HG02798 (cell line): Measurements from ENCODE around the gene MTHFD1L.
"Not testable (repeated sequence)": the region's sequence is repeated elsewhere in the genome, so short reads cannot be mapped to it uniquely, and the experiment has no call there.

Experiments
- ATAC-seq: cut with Tn5 transposase; IDR thresholded peaks from one replicate; pipeline ENCODE4 v1.9.1; 2021; ENCODE audit warnings: mild to moderate bottlenecking; ENCODE audit not compliant: unreplicated experiment, poor library complexity

Gene MTHFD1L

DNA sequence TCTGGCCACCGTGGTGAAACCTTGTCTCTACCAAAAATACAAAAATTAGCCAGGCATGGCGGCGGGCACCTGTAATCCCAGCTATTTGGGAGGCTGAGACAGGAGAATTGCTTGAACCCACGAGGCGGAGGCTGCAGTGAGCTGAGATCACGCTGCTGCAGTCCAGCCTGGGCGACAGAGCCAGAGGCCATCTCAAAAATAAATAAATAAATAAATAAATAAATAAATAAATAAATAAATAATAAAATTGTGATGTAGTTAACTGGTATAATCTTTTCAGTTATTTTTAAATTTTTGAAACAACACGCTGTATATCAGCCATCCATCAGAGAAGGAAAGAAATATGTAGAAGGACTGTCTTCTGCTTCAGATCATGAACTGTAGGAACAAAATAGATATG, 221.6 kb downstream of the MTHFD1L start:
- ATAC-seq = not testable (repeated sequence)

DNA sequence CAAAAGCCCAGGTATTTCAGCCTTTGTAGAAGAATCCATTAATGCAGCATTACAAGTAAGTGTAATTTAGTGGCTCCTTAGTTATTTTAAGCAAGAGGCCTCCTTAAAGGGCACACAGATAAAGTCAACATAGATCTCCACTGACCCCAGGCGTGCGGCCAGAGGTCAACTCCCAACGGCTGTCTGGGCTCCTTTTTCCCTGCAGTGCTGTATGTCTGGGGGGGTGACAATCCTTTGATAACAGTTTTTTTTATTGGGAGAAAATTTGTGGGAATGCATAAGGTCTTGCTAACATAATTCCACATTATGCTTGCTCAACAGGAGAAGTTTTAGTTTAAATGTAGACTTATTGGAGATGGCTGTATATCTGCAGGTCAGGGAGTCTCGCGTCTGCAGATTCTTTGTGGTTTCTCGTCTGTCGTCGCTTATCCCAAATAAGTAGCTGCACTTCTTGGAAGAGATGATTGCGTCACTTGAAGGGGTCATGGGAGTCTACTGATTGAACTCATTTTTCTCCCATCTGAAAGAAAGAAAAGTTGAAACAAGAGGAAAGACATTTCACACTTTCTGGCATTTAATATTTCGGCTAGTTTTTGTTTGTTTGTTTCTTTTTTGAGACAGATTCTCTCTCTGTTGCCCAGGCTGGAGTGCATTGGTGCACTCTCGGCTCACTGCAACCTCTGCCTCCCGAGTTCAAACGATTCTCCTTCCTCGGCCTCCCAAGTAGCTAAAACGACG, 222.5 kb downstream of the MTHFD1L start:
- no peak for ATAC-seq

DNA sequence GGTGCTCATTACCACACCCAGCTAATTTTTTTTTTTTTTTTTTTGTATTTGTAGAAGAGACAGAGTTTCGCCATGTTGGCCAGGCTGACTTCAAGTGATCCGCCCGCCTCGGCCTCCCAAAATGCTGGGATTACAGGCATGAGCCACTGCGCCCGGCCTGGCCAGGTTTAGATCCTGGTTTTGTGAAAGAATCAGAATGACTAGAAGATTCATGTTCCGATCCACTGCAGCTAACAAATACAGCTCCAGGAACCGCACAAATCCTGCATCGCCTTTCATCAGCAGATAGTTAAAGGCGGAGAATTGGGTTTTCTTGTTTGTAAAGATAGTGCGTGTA, 223.1 kb downstream of the MTHFD1L start:
- ATAC-seq = no peak

DNA sequence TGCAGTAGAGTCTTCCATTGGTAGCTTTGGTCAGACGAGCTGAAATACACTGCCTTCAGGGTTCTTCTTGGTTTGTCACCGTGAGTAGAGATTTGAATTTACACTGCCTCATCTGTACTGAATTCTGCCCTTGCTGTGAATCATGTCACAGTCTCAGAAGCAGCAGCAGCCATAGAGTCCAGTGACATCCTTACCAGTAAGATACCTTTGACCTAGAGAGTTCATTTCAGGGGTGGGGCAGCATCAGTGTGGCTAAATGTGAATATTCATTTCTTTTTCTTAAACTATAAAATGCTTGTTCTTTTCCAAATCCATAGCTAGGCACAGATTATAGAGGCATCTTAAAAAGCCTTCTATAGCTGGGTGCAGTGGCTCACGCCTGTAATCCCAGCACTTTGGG, 223.5 kb downstream of the MTHFD1L start:
- no peak for ATAC-seq

DNA sequence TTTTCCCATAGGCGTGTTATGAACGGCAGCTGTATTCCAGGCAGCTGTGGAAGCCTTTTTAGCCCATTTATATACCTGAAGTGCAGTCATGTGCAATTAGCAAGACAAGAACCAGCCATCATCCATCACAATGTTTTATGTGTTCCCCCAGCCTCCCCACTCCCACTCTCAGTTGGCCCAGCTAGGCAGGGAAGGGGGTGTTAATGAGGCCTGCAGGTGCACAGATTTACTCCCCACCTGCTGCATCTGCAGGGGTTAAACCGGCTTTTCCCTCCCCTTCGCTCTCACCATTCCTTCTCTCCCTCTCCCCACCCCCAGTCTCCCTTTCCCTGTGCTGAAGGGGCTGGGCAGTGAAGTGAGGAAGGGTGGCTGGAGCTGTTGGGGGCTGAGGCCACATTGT, 224.5 kb downstream of the MTHFD1L start:
- ATAC-seq = no peak

DNA sequence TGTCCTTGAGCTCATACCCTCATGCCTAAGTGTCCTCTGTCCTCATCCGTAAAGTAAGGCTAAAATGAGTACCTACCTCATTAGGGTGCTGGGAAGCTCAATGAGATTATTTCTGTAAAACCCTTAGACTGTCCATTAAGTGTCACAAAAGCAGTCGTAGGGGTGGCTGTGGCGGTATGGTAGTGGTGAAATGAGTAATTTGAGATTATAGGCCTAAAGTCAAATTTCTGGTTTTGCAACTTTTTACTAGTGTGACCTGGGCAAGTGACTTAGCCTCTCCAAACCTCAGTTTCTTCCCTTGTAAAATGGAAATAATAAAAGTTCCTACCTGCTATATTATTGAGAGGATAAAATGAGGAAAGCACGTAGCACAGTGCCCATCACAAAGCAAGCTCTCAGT, 226.1 kb downstream of the MTHFD1L start:
- no peak for ATAC-seq

DNA sequence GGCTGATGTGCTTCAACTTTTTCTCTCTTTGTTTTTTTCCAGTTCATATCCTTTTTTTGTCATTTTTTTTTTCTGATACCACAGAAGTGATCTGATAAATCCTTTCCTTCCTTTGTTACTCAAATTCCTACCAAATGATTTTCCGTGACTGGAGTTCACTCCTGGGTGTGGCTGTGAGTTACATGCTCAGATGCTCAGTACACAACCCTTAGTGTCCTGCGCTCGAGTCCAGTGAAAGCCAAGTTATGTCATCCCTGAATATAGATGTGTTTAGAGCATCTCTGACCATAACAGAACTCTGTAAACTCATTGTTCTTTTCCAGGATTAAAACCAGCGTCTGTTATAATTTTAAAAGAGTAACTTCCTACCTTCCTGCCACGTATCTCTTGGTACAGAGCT, 227.1 kb downstream of the MTHFD1L start:
- no peak for ATAC-seq

DNA sequence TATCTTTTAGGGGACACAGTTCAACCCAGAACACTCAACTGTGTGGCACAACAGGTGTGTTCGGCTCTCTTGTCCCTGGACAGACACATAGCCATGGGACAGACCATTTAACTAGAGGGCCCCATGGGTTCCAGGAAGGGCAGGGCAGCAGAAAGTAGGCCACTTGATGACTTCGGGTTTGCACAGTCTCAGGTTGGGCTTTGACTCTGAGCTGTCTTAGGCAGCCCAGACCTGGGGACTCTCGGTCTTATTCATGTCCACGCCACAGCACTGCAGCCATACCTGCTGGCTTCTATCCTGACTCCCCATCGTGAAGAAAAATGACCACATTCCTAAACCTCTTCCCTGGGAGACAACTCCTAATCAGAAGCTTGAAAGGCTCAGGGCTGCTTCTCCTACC, 228.2 kb downstream of the MTHFD1L start:
- no peak for ATAC-seq

DNA sequence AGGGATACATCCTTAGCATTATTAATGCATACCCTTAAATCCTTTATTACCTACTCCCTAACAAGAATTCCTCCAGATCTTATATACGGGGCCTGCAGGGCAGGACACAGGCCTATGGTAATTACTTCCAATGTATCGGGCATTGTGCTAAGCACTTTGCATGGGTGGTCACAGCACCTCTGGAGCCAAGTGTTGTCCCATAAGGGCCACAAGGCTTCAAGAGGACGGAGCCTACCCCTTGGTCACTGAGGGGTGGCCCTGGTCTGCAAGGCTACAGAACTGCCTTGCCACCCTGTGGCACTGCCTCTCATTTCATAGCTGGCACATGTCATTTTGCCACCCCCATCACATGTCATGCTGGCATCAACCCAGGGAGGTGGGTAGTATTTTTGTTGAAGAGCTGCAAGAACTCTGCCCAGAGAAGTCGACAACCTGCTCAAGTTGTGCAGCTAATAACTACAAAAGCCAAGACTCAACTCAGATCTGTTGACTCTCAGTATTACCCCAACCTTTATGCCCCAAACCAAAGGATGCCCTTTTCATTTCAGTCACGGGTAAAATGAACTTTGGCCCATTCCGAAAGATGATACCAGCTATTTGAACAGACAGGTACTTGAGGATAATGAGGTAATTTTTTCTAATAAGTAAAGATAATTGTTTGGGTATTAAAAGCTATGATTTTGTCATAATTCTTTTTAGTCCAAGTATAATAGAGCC, 230.2 kb downstream of the MTHFD1L start:
- no peak for ATAC-seq

DNA sequence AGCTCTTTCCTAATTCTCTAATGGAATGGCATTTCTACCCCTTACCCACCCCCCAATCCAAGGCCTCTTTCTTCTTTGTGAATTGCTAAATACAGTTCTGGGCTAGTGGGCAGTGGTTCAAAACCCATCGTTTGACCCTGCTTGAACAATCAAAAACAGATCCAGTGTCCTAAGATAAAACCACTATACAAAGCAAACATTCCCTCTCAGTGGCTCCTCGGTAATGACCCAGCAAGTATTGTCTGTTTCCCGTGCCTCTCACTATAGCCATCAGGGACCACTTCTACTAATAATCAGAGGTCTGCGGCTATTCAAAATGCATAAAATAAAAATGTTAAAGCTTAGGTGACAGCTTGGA, 230.7 kb downstream of the MTHFD1L start:
- ATAC-seq = no peak

DNA sequence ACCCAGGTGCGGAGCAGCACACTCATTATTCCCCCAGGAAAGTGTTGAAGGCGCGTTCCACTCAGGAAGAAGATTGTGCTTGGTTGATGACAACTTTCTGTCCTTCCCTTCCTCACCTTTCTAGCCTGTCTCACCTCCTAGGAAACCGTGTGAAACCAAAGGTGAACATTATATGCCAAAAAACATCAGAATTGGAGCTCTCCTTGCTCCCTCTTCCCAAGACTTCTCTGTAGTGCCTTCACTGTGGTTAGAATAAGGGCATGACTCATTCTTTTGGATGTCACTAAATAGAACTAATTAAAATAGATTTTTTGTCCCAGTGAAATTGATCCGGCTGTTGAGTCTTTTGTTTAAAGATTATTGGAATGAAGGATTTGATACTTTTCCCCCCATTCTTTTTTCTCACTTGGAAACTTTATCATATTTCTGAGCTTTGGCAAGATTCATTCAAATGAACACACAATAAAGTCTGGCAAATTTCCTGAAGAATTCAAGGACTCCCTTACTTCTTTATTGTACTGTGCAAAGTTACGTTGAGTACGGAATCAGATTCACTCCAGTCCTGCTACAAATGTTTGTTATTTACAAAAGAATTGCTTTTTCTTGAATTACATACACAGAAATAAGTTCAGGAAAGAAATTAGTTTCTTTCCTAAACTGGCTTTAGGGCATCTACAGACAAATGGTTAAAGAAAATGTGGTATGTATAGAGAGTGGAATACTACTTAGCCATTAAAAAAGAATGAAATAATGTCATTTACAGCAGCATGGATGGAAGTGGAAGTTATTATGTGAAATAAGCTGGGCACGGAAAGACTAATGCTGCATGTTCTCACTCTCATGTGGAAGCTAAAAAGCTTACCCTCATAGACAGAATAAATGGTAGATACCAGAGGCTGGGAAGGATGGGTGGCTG, 231.4 kb downstream of the MTHFD1L start:
- no peak for ATAC-seq

DNA sequence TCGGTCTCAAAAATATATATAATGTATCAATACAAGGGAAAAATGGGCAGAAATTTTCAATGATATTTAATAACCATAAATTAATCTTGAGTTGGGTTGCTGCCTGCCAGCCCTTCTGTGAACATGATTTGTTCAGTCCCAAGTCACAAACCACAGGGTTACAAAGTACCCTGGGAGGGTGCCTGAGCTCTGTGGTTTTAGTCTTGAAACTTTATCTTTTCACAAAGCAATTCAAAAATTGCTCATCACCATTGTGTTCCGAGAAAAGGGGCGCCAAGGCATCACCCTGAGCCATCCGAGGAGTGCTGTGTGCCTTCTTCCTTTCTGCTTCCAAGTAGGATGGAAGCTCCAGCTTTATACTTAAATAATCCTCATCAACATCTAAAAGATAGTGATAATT, 232.7 kb downstream of the MTHFD1L start:
- no peak for ATAC-seq

DNA sequence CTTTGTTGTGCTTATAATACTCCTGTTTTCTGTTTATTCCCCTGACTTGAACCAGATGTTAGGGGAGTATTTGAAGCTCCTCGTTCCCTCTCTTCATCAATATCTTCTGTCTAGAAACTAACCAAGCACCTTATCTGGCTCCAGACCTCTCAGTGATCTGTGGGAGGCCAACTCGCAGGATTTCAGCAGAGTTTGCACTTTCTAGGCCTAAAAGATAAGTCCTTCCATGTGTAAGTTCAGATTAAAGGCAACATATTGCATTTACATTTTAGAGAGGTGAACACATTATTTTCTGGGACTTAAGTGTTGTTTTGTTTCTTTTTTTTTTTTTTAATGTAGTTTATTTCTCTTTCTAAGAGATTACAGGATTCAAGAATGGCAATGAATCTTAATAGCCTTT, 234.8 kb downstream of the MTHFD1L start:
- ATAC-seq = no peak

DNA sequence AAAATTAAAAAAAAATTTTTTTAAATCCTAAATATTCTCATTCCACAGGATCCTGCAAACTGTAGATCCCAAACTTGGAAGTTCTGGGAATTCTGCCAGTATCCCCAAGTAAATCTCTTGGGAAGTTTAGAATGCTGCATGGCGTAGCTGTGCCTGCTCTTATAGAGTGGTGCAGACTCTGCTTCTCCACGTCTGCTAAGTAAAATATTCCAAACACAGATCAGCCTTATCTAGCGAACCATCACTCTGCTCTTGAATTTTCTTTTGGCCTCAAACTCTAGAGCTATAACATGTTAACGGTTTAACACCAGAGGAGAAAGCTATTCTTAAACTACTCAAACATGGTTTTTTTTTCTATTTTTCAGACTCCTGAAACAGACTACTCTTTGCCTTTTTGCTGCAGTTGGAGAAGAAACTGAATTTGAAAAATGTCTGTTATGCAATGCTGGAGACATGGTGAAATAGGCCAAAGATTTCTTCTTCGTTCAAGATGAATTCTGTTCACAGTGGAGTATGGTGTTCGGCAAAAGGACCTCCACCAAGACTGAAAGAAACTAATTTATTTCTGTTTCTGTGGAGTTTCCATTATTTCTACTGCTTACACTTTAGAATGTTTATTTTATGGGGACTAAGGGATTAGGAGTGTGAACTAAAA, 235.8 kb downstream of the MTHFD1L start:
- ATAC-seq = no peak

DNA sequence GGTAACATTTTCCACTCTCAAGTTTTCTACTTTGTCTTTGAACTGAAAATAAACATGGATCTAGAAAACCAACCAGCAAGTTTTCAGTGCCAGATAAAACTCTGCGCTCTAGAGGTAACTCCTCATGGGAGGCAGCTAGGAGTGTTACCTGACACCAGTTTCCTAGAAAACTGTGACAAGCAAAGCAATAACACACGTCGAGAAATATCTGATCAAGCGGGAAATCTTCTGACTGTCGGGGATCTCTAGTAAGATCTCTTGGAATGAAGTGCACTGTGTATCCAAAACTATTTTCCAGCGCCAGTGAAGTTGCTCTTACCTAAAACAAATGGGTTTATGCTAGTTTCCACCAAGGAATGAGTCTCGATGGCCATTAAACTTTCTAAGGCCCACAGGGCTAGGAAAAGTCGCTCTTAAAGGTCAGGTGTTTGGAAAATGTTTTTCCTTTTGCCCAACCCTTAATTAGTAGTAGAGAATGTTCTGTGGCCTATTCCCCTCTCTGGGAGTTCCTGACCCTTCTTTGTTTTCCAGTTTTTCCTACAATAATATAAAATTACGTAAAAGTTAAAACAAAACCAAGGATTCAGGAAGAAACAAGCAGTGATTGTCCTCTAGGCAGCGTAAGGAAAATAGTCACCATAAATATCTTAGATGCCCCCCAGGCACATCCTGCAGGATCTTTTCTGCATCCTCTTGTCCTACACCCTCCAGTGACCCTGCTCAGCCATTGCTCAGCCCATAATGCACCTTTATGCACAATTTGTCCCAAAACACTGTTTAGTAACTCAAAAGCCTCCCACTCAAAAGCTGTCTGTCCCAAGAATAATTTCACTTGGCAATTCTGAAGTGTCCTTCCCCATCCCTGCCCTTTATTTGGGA, 236.6 kb downstream of the MTHFD1L start:
- ATAC-seq = no peak

DNA sequence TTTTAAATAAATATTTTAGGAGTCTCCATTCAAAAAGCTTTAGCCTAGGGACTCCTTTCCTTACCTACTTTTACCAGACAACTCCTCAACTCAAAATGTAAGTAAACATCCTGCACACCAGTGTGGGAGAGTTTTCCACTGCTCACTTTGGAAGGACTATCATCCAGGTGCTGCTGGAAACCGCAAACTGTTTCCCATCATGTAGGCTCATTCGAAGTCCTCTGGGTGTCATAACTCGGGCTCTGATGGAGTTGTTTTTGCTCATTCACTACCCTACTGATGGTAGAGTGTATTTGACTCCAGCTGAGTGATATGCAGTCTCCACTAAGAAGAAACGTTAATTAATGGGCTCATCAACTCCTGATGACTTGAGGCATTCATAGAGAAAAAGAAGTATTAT, 237.8 kb downstream of the MTHFD1L start:
- ATAC-seq = no peak

DNA sequence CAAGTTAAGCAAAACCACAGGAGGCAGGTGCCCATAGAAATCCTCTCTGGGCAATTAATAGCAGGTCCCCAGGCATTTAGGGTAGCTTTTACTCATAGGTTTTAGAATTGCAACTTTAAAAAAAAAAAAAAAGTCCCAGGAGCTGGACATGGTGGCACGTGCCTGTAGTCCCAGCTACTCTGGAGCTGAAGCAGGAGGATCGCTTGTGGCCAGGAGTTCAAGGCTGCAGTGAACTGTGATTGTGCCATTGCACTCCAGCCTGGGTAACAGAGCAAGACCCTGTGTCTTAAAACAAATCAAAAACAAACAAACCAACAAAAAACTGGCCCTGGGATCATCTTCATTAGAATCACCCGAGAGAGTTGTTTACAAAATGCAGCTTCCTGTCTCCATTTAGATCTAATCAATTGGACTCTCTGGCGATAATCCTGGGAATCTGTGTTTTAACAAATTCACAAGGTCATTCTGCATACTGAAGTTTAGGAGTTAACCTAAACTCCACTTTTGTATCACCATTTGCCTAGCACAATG, 242.5 kb downstream of the MTHFD1L start:
- ATAC-seq = no peak

DNA sequence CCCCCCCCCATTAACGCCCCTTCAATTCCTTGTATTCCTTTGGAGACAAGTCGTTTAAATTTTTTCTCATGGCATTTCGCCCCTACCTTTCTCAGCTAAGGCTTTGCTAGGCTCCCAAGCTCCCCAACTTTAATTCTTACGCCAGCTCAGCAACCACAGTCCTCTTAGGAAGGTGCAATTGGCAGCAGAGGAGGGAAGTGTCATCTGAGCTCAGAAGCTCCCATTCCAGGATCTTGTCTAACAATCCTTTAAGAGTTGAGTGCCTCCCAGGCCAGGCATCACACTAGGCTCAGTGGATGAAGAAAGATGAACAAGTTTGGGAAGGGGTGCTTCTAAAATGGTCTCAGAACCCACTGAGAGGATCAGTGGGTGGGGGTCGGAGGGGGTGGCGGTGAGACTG, 243.0 kb downstream of the MTHFD1L start:
- ATAC-seq = no peak

DNA sequence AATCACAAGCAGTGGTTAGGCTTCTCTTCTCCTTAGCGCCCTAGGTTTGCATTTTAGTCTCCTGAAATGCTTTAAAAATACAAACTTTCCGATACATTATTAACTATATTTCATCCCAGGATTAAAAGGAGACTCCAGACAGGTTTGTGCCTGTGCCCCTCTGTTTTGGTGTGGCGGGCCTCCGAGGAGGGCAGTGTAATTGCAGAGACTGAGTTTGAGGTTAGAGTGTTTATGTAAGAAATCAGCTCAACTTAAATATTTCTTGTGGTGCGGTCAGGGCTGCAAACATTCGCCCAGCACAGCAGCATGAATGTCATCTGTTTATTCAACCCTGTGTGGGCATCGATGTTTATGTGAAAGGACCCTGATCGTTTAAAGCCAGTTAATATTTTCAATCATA, 243.9 kb downstream of the MTHFD1L start:
- ATAC-seq = no peak
